Activated CD4-positive, alpha-beta T cell treated with anti-CD3 and anti-CD28 coated beads, Interleukin-10, Interleukin-2, amounts not matched to agents 100 ng/mL and 50 ng/mL, durations not matched to agents 16 hours and 8 hours (primary cell): ENCODE results near the gene EXOSC7.

ENCODE experiments used
- DNase-seq: peaks from one replicate; pipeline ENCODE4 v3.0.0-alpha.2; 2020

Gene EXOSC7

GRCh38 chr3:45056608-45057301 is 80.7 kb downstream of the EXOSC7 start:
- no peak for DNase-seq

GRCh38 chr3:45057557-45057956 is 81.5 kb downstream of the EXOSC7 start:
- peak; percentile 39 for DNase-seq

GRCh38 chr3:45059132-45059531 is 83.1 kb downstream of the EXOSC7 start:
- DNase-seq = no peak

GRCh38 chr3:45060165-45060892 is 84.3 kb downstream of the EXOSC7 start:
- no peak for DNase-seq
